Cardiac fibroblast (primary cell): ENCODE measurements around the gene NMT1.

Experiments
- DNase-seq, 2 donors: peaks; one replicate each; pipeline versions ENCODE4 v3.0.0 to v3.0.0-alpha.2; 2010; ENCODE audit warnings: low read depth in 2 of 2
- H3K4me3 ChIP-seq, 2 donors: replicated peaks in 1 of 2; 1 replicate in 1 of 2; 2 replicates in 1 of 2; pipeline ENCODE4 v1.5.1; 2011; ENCODE audit warnings: low read depth in 2 of 2, low read length in 2 of 2, mild to moderate bottlenecking in 2 of 2, moderate library complexity in 1 of 2
- CTCF ChIP-seq: IDR thresholded peaks from one replicate; pipeline ENCODE4 v1.5.1; 2011; ENCODE audit warnings: low read depth, mild to moderate bottlenecking, low read length, inconsistent platforms

The NMT1 gene

GRCh38 chr17:45132572-45133463 is 71.7 kb downstream of the NMT1 start:
- TF ChIP-seq CTCF, result peak; percentile 94
- H3K4me3 ChIP-seq, result peak overlapping the region; percentile 82 to 85
- peak; percentile 80 to 84 for DNase-seq

GRCh38 chr17:45135192-45135977 is 74.3 kb downstream of the NMT1 start, which contains the start of gene ACBD4:
Gene ACBD4, plus strand, starts transcription at chr17:45135687. Its CDS starts 458 bp downstream, at chr17:45136145.
- peak; percentile 98 to 99 for DNase-seq
- H3K4me3 ChIP-seq, result peak within 1 kb of the TSS; percentile 69 to 76
- TF ChIP-seq CTCF, result peak; percentile 100

GRCh38 chr17:45135978-45136791 is 75.1 kb downstream of the NMT1 start:
- no peak for TF ChIP-seq CTCF
- no peak for DNase-seq
- H3K4me3 ChIP-seq, result peak overlapping the region; percentile 69 to 76

GRCh38 chr17:45136846-45137560 is 75.9 kb downstream of the NMT1 start:
- no peak for TF ChIP-seq CTCF
- no peak overlapping the region for H3K4me3 ChIP-seq
- no peak for DNase-seq

GRCh38 chr17:45137561-45138305 is 76.6 kb downstream of the NMT1 start:
- no peak overlapping the region for H3K4me3 ChIP-seq
- TF ChIP-seq CTCF, result no peak
- no peak for DNase-seq
